ENCODE results near the gene PARVB. TPM values are rescaled to one million over a fixed set of nuclear protein-coding genes. Genes with fewer than 3 reads are reported as not detected.

Gene PARVB
- total and polyA plus RNA-seq, 2 experiments from 2014 or later = 10.2 to 11.2 TPM

GRCh38 chr22:44136786-44137185 is 112.7 kb downstream of the PARVB start:
- Histone ChIP-seq H3K36me3 (replicated peaks; ENCODE audit: insufficient read depth, low read depth) (no peaks in the 10 kb centered on the region), H3K27ac (no peak overlapping the region), H3K9me2 (replicated peaks; ENCODE audit: insufficient read depth) (no peaks in the 10 kb centered on the region), H2AFZ (no peak overlapping the region), H3K27me3 (no peaks in the 10 kb centered on the region), H3K79me2 (no peaks in the 10 kb centered on the region), H3K9me3 (ENCODE audit: low read depth) (no peaks in the 10 kb centered on the region), H3K4me3 (no peak overlapping the region), H3K4me2 (no peak overlapping the region), H4K20me1 (ENCODE audit: insufficient read depth, poor library complexity, severe bottlenecking) (no peaks in the 10 kb centered on the region), H3K4me1 (ENCODE audit: insufficient read depth) (no peaks in the 10 kb centered on the region)
- TF ChIP-seq EZH2 (IDR thresholded peaks at IDR 0.05; ENCODE audit: borderline replicate concordance) (no peak), CTCF (IDR thresholded peaks at IDR 0.05; ENCODE audit: poor library complexity) (no peak), EZH2phosphoT487 (IDR thresholded peaks at IDR 0.05; ENCODE audit: low read depth, severe bottlenecking, unreplicated experiment) (no peak)
- no peak for DNase-seq (ENCODE audit: low spot score)

GRCh38 chr22:44137415-44137814 is 113.3 kb downstream of the PARVB start:
- Histone ChIP-seq H3K27ac (no peak overlapping the region), H4K20me1 (ENCODE audit: insufficient read depth, poor library complexity, severe bottlenecking) (no peaks in the 10 kb centered on the region), H3K4me1 (ENCODE audit: insufficient read depth) (no peaks in the 10 kb centered on the region), H2AFZ (no peak overlapping the region), H3K9me2 (replicated peaks; ENCODE audit: insufficient read depth) (no peaks in the 10 kb centered on the region), H3K79me2 (no peaks in the 10 kb centered on the region), H3K36me3 (replicated peaks; ENCODE audit: insufficient read depth, low read depth) (no peaks in the 10 kb centered on the region), H3K4me2 (no peak overlapping the region), H3K9me3 (ENCODE audit: low read depth) (no peaks in the 10 kb centered on the region), H3K27me3 (no peaks in the 10 kb centered on the region), H3K4me3 (no peak overlapping the region)
- no peak for TF ChIP-seq CTCF (IDR thresholded peaks at IDR 0.05; ENCODE audit: poor library complexity)
- TF ChIP-seq EZH2 (IDR thresholded peaks at IDR 0.05; ENCODE audit: borderline replicate concordance) = no peak
- no peak for TF ChIP-seq EZH2phosphoT487 (IDR thresholded peaks at IDR 0.05; ENCODE audit: low read depth, severe bottlenecking, unreplicated experiment)
- WGBS (ENCODE audit: low lambda C conversion rate, missing lambda C conversion rate) = 100% methylated on average over 3 of the region's 3 CpGs
- DNase-seq (ENCODE audit: low spot score) = no peak

DNA sequence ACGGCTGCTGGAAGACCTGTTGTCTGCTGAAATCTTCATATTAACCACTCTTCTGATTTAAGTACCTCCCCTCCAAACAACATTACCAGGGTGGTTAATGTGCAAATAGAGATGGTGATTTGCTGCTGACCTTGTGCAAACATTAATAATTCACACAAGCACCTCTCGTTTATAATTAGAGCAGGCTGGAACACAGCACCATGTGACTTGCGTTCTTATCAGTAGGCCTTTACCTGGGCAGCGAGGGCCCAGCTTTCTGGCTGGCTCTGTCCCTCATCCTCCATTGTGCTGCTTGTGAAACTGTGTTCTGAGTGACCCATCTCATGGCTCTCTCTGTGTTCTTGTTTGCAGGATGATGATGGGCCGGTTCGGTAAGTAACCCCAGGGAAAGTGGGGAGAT is 115.7 kb downstream of the PARVB start:
- no peak for DNase-seq (ENCODE audit: low spot score)
- Histone ChIP-seq H3K36me3 (replicated peaks; ENCODE audit: insufficient read depth, low read depth) (no peaks in the 10 kb centered on the region), H3K4me1 (ENCODE audit: insufficient read depth) (peaks cover 12% of the 10 kb centered on the region), H3K4me2 (no peak overlapping the region), H3K27ac (no peak overlapping the region), H4K20me1 (ENCODE audit: insufficient read depth, poor library complexity, severe bottlenecking) (no peaks in the 10 kb centered on the region), H3K27me3 (no peaks in the 10 kb centered on the region), H3K79me2 (no peaks in the 10 kb centered on the region), H3K9me3 (ENCODE audit: low read depth) (no peaks in the 10 kb centered on the region), H3K4me3 (no peak overlapping the region), H2AFZ (no peak overlapping the region), H3K9me2 (replicated peaks; ENCODE audit: insufficient read depth) (no peaks in the 10 kb centered on the region)
- TF ChIP-seq EZH2 (IDR thresholded peaks at IDR 0.05; ENCODE audit: borderline replicate concordance) = no peak
- no peak for TF ChIP-seq EZH2phosphoT487 (IDR thresholded peaks at IDR 0.05; ENCODE audit: low read depth, severe bottlenecking, unreplicated experiment)
- TF ChIP-seq CTCF (IDR thresholded peaks at IDR 0.05; ENCODE audit: poor library complexity) = no peak
- 81% methylated on average over 6 of the region's 6 CpGs for WGBS (ENCODE audit: low lambda C conversion rate, missing lambda C conversion rate)
